Endothelial cell of coronary artery (primary cell): ENCODE results near the gene RBM26. TPM values are rescaled to one million over a fixed set of nuclear protein-coding genes. Genes with fewer than 3 reads are reported as not detected.

ENCODE experiments used
- total RNA-seq: library from RNA; depleted of rRNA; stranded (reverse); fragments of >200 nt; gene quantifications from 2 replicates; pipeline ENCODE4 v1.2.3, GENCODE V29; 2014

RBM26 gene, protein sequence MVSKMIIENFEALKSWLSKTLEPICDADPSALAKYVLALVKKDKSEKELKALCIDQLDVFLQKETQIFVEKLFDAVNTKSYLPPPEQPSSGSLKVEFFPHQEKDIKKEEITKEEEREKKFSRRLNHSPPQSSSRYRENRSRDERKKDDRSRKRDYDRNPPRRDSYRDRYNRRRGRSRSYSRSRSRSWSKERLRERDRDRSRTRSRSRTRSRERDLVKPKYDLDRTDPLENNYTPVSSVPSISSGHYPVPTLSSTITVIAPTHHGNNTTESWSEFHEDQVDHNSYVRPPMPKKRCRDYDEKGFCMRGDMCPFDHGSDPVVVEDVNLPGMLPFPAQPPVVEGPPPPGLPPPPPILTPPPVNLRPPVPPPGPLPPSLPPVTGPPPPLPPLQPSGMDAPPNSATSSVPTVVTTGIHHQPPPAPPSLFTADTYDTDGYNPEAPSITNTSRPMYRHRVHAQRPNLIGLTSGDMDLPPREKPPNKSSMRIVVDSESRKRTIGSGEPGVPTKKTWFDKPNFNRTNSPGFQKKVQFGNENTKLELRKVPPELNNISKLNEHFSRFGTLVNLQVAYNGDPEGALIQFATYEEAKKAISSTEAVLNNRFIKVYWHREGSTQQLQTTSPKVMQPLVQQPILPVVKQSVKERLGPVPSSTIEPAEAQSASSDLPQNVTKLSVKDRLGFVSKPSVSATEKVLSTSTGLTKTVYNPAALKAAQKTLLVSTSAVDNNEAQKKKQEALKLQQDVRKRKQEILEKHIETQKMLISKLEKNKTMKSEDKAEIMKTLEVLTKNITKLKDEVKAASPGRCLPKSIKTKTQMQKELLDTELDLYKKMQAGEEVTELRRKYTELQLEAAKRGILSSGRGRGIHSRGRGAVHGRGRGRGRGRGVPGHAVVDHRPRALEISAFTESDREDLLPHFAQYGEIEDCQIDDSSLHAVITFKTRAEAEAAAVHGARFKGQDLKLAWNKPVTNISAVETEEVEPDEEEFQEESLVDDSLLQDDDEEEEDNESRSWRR
- 16.3 and 21.4 TPM in 2 replicates for total RNA-seq

GRCh38 chr13:79405831-79406596, at the start of gene RBM26:
Gene RBM26, minus strand, starts transcription at chr13:79406255. Its CDS starts 481 bp downstream, at chr13:79405774.

Other genes starting within 250 kb of the RBM26 start
- 16.7 and 18.5 TPM in 2 replicates for gene NDFIP2, start 74.9 kb upstream of the RBM26 start, total RNA-seq